D721Med (cell line): ENCODE measurements around the gene EVA1A.

ENCODE experiments used
- DNase-seq: peaks from one replicate; pipeline ENCODE4 v3.0.0; 2011; ENCODE audit warnings: low spot score; ENCODE audit not compliant: insufficient read length
- FAIRE-seq: peaks from 2 replicates; lab custom pipeline; 2011; peaks lifted over from hg19 to GRCh38; lab: Jason Lieb, UNC
- CTCF ChIP-seq: IDR thresholded peaks from 2 replicates; pipeline ENCODE4 v1.5.1; 2012; ENCODE audit warnings: mild to moderate bottlenecking, control low read depth; ENCODE audit not compliant: insufficient read depth; ENCODE audit errors: missing control alignments

EVA1A gene

GRCh38 chr2:75523313-75524275 is 37.1 kb downstream of the EVA1A start:
- FAIRE-seq (no peak), DNase-seq (no peak)
- no peak for TF ChIP-seq CTCF

DNA sequence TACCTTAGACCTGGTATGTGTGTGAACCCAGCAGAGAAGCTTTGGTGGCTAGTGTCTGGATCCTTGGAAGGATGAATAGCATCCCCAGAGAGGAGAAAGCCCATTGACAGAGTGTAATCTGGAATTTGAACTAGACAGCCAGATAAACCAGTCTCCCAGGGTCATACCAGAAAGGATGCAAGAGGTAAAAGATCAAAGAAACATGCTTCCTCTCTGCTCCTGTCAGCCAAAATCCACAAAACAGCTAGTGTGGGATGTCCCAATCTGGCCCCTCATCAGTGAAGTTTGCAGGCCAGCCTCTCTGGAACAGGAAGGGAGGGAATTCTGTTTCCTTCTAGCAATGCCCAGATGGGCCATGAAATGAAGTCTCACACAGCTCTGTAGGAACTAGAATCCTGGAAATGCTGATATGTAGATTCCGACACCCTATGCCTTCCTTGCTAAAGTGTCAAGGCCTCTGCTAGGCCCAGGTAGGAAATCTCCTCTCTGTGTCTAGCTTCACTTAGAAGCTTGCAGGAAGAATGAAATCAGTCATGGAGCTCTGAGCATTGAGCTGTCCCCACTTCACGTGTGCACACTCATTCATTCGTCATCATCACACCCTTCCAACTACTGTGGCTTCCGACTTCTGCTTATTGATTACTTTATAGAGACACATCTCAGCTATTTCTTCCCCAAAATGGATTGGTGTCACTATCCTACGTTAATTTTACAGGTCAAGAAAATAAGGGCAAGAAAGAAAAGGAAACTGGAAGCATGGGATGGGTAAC is 38.0 kb downstream of the EVA1A start:
- no peak for DNase-seq
- no peak for TF ChIP-seq CTCF
- FAIRE-seq: no peak

GRCh38 chr2:75521225-75521872 is 39.4 kb downstream of the EVA1A start:
- FAIRE-seq (no peak), DNase-seq (no peak)
- no peak for TF ChIP-seq CTCF

GRCh38 chr2:75519843-75520242 is 40.9 kb downstream of the EVA1A start:
- no peak for TF ChIP-seq CTCF
- FAIRE-seq (no peak), DNase-seq (no peak)

DNA sequence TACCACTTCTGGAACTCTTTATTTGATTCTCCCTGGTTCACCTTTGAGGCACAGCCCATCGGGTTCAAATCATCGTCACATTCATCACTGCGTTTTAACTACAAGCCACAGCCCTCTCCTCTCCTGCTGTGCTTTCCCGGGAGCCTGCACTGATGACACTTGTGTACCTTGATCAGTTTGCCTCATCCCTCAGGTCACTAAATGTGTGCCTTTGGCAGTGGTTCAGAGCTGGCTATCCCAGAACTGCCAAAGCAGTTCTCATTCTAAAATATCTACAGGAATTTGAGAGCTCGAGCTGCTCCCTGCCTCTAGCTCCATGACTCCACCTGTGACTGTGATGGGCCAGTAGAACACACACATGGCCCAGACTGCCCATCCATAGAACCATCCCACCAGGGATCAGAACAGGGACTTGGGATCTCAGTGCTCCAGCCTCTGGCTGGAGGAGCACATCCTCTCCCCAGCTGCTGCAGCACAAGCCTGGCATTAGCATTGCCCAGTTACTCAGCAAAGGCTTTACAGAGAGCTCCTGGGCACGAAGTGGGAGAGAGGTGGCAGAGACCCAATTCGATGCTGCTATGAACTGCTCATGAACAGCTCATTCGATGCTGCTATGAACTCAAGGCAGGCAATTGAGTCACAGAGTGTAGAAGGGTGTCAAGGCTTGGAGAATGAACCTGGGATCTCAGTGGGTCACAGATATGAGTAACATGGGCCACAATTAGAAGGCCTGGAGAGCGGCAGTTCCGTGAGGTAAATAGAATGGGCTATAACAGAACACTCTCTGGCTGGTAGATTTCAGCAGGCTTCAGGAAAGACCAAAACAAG is 41.9 kb downstream of the EVA1A start:
- no peak for TF ChIP-seq CTCF
- no peak for DNase-seq
- FAIRE-seq: no peak

DNA sequence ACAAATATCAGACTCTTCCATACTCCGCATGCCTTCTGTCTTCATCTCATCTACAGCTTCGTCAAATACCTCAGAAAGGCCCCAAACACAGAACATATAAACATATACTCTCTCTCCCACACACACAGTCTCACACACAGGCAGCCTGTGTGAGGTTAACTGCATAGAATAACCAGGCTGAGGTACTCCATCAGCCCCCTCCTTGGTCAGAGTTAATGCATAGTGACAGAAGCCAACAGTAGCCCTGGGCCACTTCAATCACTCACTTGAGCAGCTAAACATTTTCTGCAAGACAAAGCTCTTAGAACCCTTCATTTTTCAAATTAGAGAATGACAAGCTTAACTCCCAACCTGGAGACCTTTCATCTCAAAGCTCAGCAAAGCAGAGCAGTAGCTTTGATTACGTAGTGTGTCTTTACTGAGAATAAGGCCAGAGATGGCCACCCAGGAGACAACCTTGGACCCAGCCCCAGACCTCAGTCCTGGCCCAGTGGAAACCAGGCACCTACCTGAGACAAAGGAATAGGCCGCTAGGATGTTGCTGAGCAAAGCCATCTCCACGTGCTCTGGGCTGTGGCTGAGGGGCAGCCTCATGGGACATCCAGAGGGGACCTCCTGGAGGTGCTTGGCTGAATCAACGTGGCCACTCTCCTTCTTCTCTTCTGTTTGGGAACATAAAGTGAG is 43.0 kb downstream of the EVA1A start:
- DNase-seq (no peak), FAIRE-seq (no peak)
- no peak for TF ChIP-seq CTCF
